Chondrocyte (in vitro differentiated cells): ENCODE measurements around the gene WDR74. TPM values are rescaled to one million over a fixed set of nuclear protein-coding genes. Genes with fewer than 3 reads are reported as not detected.
"Not testable (repeated sequence)": the region's sequence is repeated elsewhere in the genome, so short reads cannot be mapped to it uniquely, and the experiment has no call there.

Source experiments
- DNase-seq: peaks from one replicate; pipeline ENCODE4 v3.0.0; 2021; ENCODE audit warnings: mixed read lengths, low spot score
- H3K27ac Mint-ChIP-seq: one replicate; pipeline ENCODE4 v1.8.0; 2021; ENCODE audit warnings: mild to moderate bottlenecking, moderate library complexity, mixed read lengths; ENCODE audit not compliant: unreplicated experiment
- H3K27me3 Mint-ChIP-seq: 2 replicates; pipeline ENCODE4 v1.8.0; 2021; ENCODE audit warnings: low read depth, mixed read lengths
- H3K36me3 Mint-ChIP-seq: 2 replicates; pipeline ENCODE4 v1.8.0; 2021; ENCODE audit warnings: low read depth, mixed read lengths
- H3K4me1 Mint-ChIP-seq: 2 replicates; pipeline ENCODE4 v1.8.0; 2021; ENCODE audit warnings: low read depth, mild to moderate bottlenecking, mixed read lengths
- H3K4me3 Mint-ChIP-seq: one replicate; pipeline ENCODE4 v1.8.0; 2021; ENCODE audit warnings: mild to moderate bottlenecking, moderate library complexity, mixed read lengths; ENCODE audit not compliant: unreplicated experiment
- H3K9me3 Mint-ChIP-seq: 2 replicates; pipeline ENCODE4 v1.8.0; 2021; ENCODE audit warnings: low read depth, mixed read lengths
- total RNA-seq: library from RNA; stranded (reverse); gene quantifications from 3 replicates; pipeline ENCODE4 v1.2.1, GENCODE V29; 2021
- TF ChIP-seq, protein P1 (sequence below): fragments of 200-600 bp; sonication (generic); IDR thresholded peaks from 2 replicates; pipeline ENCODE4 v1.5.0; 2021; ENCODE audit warnings: antibody characterized with exemption, mild to moderate bottlenecking, moderate library complexity

The WDR74 gene
- total RNA-seq, 1 donor from 2014 or later: 27.9 TPM

DNA sequence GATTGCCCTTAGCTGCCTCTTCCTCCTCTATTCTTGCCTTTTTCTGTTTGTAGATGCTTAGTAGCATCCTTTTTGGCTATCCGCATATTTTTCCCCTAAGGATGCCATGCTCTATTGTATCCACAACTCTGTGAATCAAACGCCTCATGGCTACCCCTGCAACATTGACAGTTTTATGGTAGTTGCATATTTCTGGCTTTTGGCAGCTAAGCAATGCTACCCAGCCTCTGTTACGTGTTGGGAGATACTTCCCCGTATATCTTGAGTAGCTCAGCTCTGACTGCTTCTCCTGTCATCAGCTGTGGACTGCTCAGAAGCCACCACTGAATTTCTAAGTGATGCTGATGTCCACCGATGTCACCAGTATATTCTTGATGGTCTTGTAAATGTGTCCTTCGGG lies 26.2 kb upstream of the WDR74 start:
- no peaks in the 10 kb centered on the region for H3K27me3 Mint-ChIP-seq
- H3K9me3 Mint-ChIP-seq: no peaks in the 10 kb centered on the region
- no peak for DNase-seq
- TF ChIP-seq, protein P1, sequence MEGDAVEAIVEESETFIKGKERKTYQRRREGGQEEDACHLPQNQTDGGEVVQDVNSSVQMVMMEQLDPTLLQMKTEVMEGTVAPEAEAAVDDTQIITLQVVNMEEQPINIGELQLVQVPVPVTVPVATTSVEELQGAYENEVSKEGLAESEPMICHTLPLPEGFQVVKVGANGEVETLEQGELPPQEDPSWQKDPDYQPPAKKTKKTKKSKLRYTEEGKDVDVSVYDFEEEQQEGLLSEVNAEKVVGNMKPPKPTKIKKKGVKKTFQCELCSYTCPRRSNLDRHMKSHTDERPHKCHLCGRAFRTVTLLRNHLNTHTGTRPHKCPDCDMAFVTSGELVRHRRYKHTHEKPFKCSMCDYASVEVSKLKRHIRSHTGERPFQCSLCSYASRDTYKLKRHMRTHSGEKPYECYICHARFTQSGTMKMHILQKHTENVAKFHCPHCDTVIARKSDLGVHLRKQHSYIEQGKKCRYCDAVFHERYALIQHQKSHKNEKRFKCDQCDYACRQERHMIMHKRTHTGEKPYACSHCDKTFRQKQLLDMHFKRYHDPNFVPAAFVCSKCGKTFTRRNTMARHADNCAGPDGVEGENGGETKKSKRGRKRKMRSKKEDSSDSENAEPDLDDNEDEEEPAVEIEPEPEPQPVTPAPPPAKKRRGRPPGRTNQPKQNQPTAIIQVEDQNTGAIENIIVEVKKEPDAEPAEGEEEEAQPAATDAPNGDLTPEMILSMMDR: no peak
- H3K4me3 Mint-ChIP-seq: no peak overlapping the region
- peaks cover 12% of the 10 kb centered on the region for H3K4me1 Mint-ChIP-seq
- H3K27ac Mint-ChIP-seq: no peak overlapping the region
- H3K36me3 Mint-ChIP-seq: no peaks in the 10 kb centered on the region

GRCh38 chr11:62863687-62864335 lies 24.4 kb upstream of the WDR74 start:
- no peaks in the 10 kb centered on the region for H3K27me3 Mint-ChIP-seq
- no peak for DNase-seq
- no peaks in the 10 kb centered on the region for H3K36me3 Mint-ChIP-seq
- TF ChIP-seq, protein P1: no peak
- H3K4me1 Mint-ChIP-seq: peaks cover 12% of the 10 kb centered on the region
- no peaks in the 10 kb centered on the region for H3K9me3 Mint-ChIP-seq
- H3K4me3 Mint-ChIP-seq: no peak overlapping the region
- H3K27ac Mint-ChIP-seq: no peak overlapping the region

DNA sequence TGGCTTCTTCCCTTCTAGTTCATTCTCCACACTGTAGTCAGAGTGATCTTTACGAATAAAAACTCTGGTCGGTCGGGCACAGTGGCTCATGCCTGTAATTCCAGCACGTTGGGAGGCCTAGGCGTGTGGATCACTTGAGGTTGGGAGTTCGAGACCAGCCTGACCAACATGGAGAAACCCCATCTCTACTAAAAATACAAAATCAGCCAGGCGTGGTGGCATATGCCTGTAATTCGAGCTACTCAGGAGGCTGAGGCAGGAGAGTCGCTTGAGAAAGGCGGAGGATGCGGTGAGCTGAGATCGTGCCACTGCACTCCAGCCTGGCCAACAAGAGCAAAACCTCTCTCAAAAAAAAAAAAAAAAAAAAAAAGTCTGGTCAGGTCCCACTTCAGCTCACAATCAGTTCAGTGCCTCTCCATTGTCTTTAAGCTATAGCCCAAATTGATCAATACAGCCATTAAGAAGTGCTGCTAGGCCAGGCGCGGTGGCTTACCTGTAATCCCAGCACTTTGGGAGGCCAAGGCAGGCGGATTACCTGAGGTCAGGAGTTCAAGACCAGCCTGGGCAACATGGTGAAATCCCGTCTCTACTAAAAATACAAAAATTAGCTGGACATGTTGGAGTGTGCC lies 22.3 kb upstream of the WDR74 start:
- not testable (repeated sequence) for H3K27me3 Mint-ChIP-seq, H3K36me3 Mint-ChIP-seq, DNase-seq, H3K9me3 Mint-ChIP-seq, H3K27ac Mint-ChIP-seq, H3K4me3 Mint-ChIP-seq
- peaks cover 27% of the 10 kb centered on the region for H3K4me1 Mint-ChIP-seq

- H3K9me3 Mint-ChIP-seq: no peaks in the 10 kb centered on the region
- DNase-seq: no peak
- no peak overlapping the region for H3K27ac Mint-ChIP-seq
- H3K27me3 Mint-ChIP-seq: no peaks in the 10 kb centered on the region
- TF ChIP-seq, protein P1: no peak
- no peaks in the 10 kb centered on the region for H3K36me3 Mint-ChIP-seq
- H3K4me3 Mint-ChIP-seq: no peak overlapping the region
- H3K4me1 Mint-ChIP-seq: peaks cover 32% of the 10 kb centered on the region
Observed at GRCh38 chr11:62860835-62861563, 21.6 kb upstream of the WDR74 start.

DNA sequence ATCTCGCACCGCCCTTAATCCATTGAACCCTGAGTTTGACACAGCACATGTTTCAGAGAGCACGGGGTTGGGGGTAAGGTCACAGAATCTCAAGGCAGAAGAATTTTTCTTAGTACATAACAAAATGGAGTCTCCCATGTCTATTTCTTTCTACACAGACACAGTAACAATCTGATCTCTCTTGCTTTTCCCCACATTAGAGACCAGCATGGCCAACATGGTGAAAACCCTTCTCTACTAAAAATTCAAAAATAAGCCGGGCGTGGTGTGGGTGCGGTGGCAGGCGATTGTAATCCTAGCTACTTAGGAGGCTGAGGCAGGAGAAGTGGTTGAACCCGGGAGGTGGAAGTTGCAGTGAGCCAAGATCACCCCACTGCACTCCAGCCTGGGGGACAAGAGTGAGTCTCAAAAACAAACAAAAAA lies 19.9 kb upstream of the WDR74 start:
- DNase-seq, H3K9me3 Mint-ChIP-seq, H3K36me3 Mint-ChIP-seq, H3K27ac Mint-ChIP-seq, H3K4me3 Mint-ChIP-seq, H3K27me3 Mint-ChIP-seq: not testable (repeated sequence)
- peaks cover 42% of the 10 kb centered on the region for H3K4me1 Mint-ChIP-seq

- H3K27ac Mint-ChIP-seq: no peak overlapping the region
- no peaks in the 10 kb centered on the region for H3K9me3 Mint-ChIP-seq
- H3K4me3 Mint-ChIP-seq: no peak overlapping the region
- no peaks in the 10 kb centered on the region for H3K27me3 Mint-ChIP-seq
- TF ChIP-seq, protein P1: no peak
- peaks cover 46% of the 10 kb centered on the region for H3K4me1 Mint-ChIP-seq
- peaks cover 19% of the 10 kb centered on the region for H3K36me3 Mint-ChIP-seq
- no peak for DNase-seq
Observed at GRCh38 chr11:62858201-62858600, 18.8 kb upstream of the WDR74 start.
